Naive B cell (primary cell): ENCODE measurements around the gene OR4K15. TPM values are rescaled to one million over a fixed set of nuclear protein-coding genes. Genes with fewer than 3 reads are reported as not detected.

ENCODE experiments used
- polyA plus RNA-seq, 6 donors: library from polyadenylated mRNA; unstranded; fragments of 300-500 nt; fragmentation: Illumina TruSeq; gene quantifications; one replicate each; pipeline ENCODE4 v1.2.3, GENCODE V29; 2021; ENCODE audit warnings: low read depth in 6 of 6

OR4K15 gene
- polyA plus RNA-seq, 6 donors from 2014 or later: not detected

Other genes with a start within 250 kb of the OR4K15 start
- not detected for gene OR4Q3, start 232.0 kb upstream of the OR4K15 start, polyA plus RNA-seq
- not detected for gene OR4M1, start 202.1 kb upstream of the OR4K15 start, polyA plus RNA-seq
- not detected for gene OR4N2, start 171.8 kb upstream of the OR4K15 start, polyA plus RNA-seq
- gene OR4K2, start 100.4 kb upstream of the OR4K15 start, polyA plus RNA-seq: not detected
- gene OR4K5, start 55.0 kb upstream of the OR4K15 start, polyA plus RNA-seq: not detected
- not detected for gene OR4K1, start 44.7 kb upstream of the OR4K15 start, polyA plus RNA-seq
- not detected for gene OR4Q2, start 26.6 kb downstream of the OR4K15 start, polyA plus RNA-seq
- not detected for gene OR4K14, start 43.7 kb downstream of the OR4K15 start, polyA plus RNA-seq
- not detected for gene OR4K13, start 60.4 kb downstream of the OR4K15 start, polyA plus RNA-seq
- gene OR4L1, start 84.5 kb downstream of the OR4K15 start, polyA plus RNA-seq: not detected
- gene OR4K17, start 135.1 kb downstream of the OR4K15 start, polyA plus RNA-seq: not detected
- gene OR4N5, start 163.2 kb downstream of the OR4K15 start, polyA plus RNA-seq: not detected
- gene OR11G2, start 215.3 kb downstream of the OR4K15 start, polyA plus RNA-seq: not detected
- gene OR11H6, start 248.1 kb downstream of the OR4K15 start, polyA plus RNA-seq: not detected